Liver (tissue), 9 donors: ENCODE results near the gene LOXL3. TPM values are rescaled to one million over a fixed set of nuclear protein-coding genes. Genes with fewer than 3 reads are reported as not detected.

Source experiments
- DNase-seq: peaks from one replicate; pipeline ENCODE4 v3.0.0-alpha.2; 2017; ENCODE audit warnings: low spot score
- H3K27ac ChIP-seq, 2 donors: one replicate each; pipeline ENCODE4 v1.7.0; 2013; ENCODE audit warnings: inconsistent platforms in 2 of 2, low read length in 2 of 2, control low read depth in 1 of 2, low read depth in 1 of 2, mild to moderate bottlenecking in 1 of 2
- H3K27me3 ChIP-seq, 4 donors: one replicate each; pipeline versions ENCODE4 v1.6.1 to v1.7.0; 2013; ENCODE audit warnings: low read length in 3 of 4, inconsistent platforms in 1 of 4, mild to moderate bottlenecking in 1 of 4, moderate library complexity in 1 of 4; ENCODE audit not compliant: control insufficient read depth in 4 of 4, insufficient read depth in 4 of 4
- H3K36me3 ChIP-seq, 4 donors: one replicate each; pipeline versions ENCODE4 v1.6.1 to v1.7.0; 2013; ENCODE audit warnings: low read length in 3 of 4, mild to moderate bottlenecking in 3 of 4, low read depth in 1 of 4, moderate library complexity in 1 of 4; ENCODE audit not compliant: control insufficient read depth in 4 of 4, insufficient read depth in 3 of 4
- H3K4me1 ChIP-seq, 4 donors: one replicate each; pipeline versions ENCODE4 v1.6.1 to v1.7.0; 2013; ENCODE audit warnings: low read length in 3 of 4, mild to moderate bottlenecking in 3 of 4, moderate library complexity in 1 of 4; ENCODE audit not compliant: control insufficient read depth in 4 of 4, insufficient read depth in 4 of 4
- H3K4me3 ChIP-seq, 3 donors: one replicate each; pipeline versions ENCODE4 v1.6.1 to v1.7.0; 2013; ENCODE audit warnings: low read length in 3 of 3, control low read depth in 1 of 3, low read depth in 1 of 3, mild to moderate bottlenecking in 1 of 3
- H3K9ac ChIP-seq, 2 donors: one replicate each; pipeline ENCODE4 v1.7.0; 2013; ENCODE audit warnings: low read length in 2 of 2, mild to moderate bottlenecking in 2 of 2, moderate library complexity in 2 of 2, control low read depth in 1 of 2, low read depth in 1 of 2
- H3K9me3 ChIP-seq, 4 donors: one replicate each; pipeline versions ENCODE4 v1.6.1 to v1.7.0; 2013; ENCODE audit warnings: low read length in 3 of 4; ENCODE audit not compliant: control insufficient read depth in 4 of 4
- ATF3 ChIP-seq: IDR thresholded peaks from 2 replicates; pipeline ENCODE4 v1.6.1; 2016; ENCODE audit warnings: antibody characterized with exemption
- CTCF ChIP-seq: fragments of 150-350 bp; IDR thresholded peaks from 2 replicates; pipeline ENCODE4 v1.5.1; 2017; ENCODE audit warnings: improper control_type of control experiment, low read depth, low read length; ENCODE audit not compliant: missing input control
- EGR1 ChIP-seq, 2 donors: IDR thresholded peaks; 2 replicates each; pipeline ENCODE4 v1.6.1; 2016 to 2018; ENCODE audit warnings: antibody characterized with exemption in 2 of 2, low read depth in 2 of 2
- FOXA1 ChIP-seq: IDR thresholded peaks from 2 replicates; pipeline ENCODE4 v1.6.1; 2016; ENCODE audit warnings: antibody characterized with exemption
- FOXA2 ChIP-seq: IDR thresholded peaks from 2 replicates; pipeline ENCODE4 v1.6.1; 2016; ENCODE audit warnings: antibody characterized with exemption
- GABPA ChIP-seq, 2 donors: IDR thresholded peaks in 1 of 2; conservative IDR thresholded peaks in 1 of 2; 2 replicates each; pipeline ENCODE4 v1.6.1; 2016; ENCODE audit warnings: antibody characterized with exemption in 2 of 2, mild to moderate bottlenecking in 1 of 2, moderate library complexity in 1 of 2
- HNF4A ChIP-seq, 2 donors: conservative IDR thresholded peaks; 2 replicates each; pipeline ENCODE4 v1.6.1; 2016; ENCODE audit warnings: antibody characterized with exemption in 2 of 2, mild to moderate bottlenecking in 2 of 2
- HNF4G ChIP-seq: IDR thresholded peaks from 2 replicates; pipeline ENCODE4 v1.6.1; 2016; ENCODE audit warnings: antibody characterized with exemption
- JUND ChIP-seq, 2 donors: IDR thresholded peaks; 2 replicates each; pipeline ENCODE4 v1.6.1; 2016; ENCODE audit warnings: antibody characterized with exemption in 2 of 2
- MAX ChIP-seq: IDR thresholded peaks from 2 replicates; pipeline ENCODE4 v1.6.1; 2016; ENCODE audit warnings: antibody characterized with exemption
- NR2F2 ChIP-seq: IDR thresholded peaks from 2 replicates; pipeline ENCODE4 v1.6.1; 2016; ENCODE audit warnings: antibody characterized with exemption
- RAD21 ChIP-seq, 2 donors: IDR thresholded peaks; 2 replicates each; pipeline ENCODE4 v1.6.1; 2016; ENCODE audit warnings: antibody characterized with exemption in 2 of 2, mild to moderate bottlenecking in 2 of 2
- REST ChIP-seq: IDR thresholded peaks from 2 replicates; pipeline ENCODE4 v1.6.1; 2016; ENCODE audit warnings: antibody characterized with exemption, mild to moderate bottlenecking
- RXRA ChIP-seq, 2 donors: IDR thresholded peaks; 2 replicates each; pipeline ENCODE4 v1.6.1; 2017 to 2018; ENCODE audit warnings: antibody characterized with exemption in 2 of 2, mild to moderate bottlenecking in 1 of 2
- SP1 ChIP-seq: IDR thresholded peaks from 2 replicates; pipeline ENCODE4 v1.6.1; 2018; ENCODE audit warnings: antibody characterized with exemption, mild to moderate bottlenecking
- TAF1 ChIP-seq: conservative IDR thresholded peaks from 2 replicates; pipeline ENCODE4 v1.6.1; 2016; ENCODE audit warnings: antibody characterized with exemption, mild to moderate bottlenecking
- YY1 ChIP-seq: IDR thresholded peaks from 2 replicates; pipeline ENCODE4 v1.6.1; 2016; ENCODE audit warnings: antibody characterized with exemption, mild to moderate bottlenecking
- WGBS: extraction: QIAGEN DNeasy Blood & Tissue Kit; methylation state at CpG from one replicate; pipeline ENCODE4 v1.1.7; 2013; 5-methylcytosine and 5-hydroxymethylcytosine counted together
- polyA plus RNA-seq, 2 donors: library from polyadenylated mRNA; stranded (reverse) in 1 of 2; unstranded in 1 of 2; fragments of 200-250 nt in 1 of 2; fragments of >200 nt in 1 of 2; fragmentation: Nextera tagmentation in 1 of 2; extraction: Ambion mirVana in 1 of 2; gene quantifications; one replicate each; pipeline versions ENCODE4 v1.2.1 to v1.2.3, GENCODE V29; 2013 to 2015
- total RNA-seq, 2 donors: library from RNA; depleted of rRNA; stranded (reverse); fragments of >200 nt; gene quantifications; one replicate each; pipeline ENCODE4 v1.2.3, GENCODE V29; 2014
- TF ChIP-seq, protein P1 (sequence below): IDR thresholded peaks from 2 replicates; pipeline ENCODE4 v1.6.1; 2016; ENCODE audit warnings: antibody characterized with exemption
- donor health status: healthy.
- donor health status: healthy.
- donor health status: healthy.
- donor health status: healthy.
- donor health status: healthy.

The LOXL3 gene
- total and polyA plus RNA-seq, 4 donors, result 0.31 to 2.8 (median 1.3) TPM

DNA sequence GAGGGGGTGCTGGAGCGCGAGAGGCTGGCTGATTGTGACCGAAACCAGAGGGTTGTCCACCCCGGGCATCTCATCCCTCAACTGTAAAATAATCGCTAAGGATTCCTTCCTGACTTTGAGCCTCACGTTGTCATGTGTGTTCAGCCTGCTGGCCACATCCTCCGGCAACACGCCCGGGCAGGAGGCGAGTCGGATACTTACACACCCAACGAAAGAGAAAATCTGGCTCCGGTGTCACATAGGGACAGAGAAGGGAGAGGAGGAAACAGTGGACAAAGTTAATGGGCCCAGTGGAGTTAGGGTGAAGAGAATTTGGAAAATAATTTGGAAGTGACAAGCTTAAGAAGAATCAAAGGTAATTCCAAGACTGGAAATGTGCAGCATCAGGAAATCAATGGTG lies 37.1 kb downstream of the LOXL3 start:
- TF ChIP-seq JUND (IDR thresholded peaks at IDR 0.05), result no peak
- TF ChIP-seq ATF3, result no peak
- H3K9me3 ChIP-seq, result no peaks in the 10 kb centered on the region
- no peak for DNase-seq
- 75% methylated on average over 13 of the region's 13 CpGs for WGBS
- no peak overlapping the region for H3K27ac ChIP-seq
- H3K9ac ChIP-seq, result no peak overlapping the region
- no peaks in the 10 kb centered on the region for H3K36me3 ChIP-seq
- H3K4me1 ChIP-seq, result peaks cover 9 to 19% (median 13%) of the 10 kb centered on the region in 4 donors
- peaks cover 11 to 27% (median 13%) of the 10 kb centered on the region in 4 donors for H3K27me3 ChIP-seq
- H3K4me3 ChIP-seq, result peak overlapping the region in 1 of 3 donors; percentile 19

- DNase-seq, result peak; percentile 85
- TF ChIP-seq FOXA1, result no peak
- TF ChIP-seq, protein P1, sequence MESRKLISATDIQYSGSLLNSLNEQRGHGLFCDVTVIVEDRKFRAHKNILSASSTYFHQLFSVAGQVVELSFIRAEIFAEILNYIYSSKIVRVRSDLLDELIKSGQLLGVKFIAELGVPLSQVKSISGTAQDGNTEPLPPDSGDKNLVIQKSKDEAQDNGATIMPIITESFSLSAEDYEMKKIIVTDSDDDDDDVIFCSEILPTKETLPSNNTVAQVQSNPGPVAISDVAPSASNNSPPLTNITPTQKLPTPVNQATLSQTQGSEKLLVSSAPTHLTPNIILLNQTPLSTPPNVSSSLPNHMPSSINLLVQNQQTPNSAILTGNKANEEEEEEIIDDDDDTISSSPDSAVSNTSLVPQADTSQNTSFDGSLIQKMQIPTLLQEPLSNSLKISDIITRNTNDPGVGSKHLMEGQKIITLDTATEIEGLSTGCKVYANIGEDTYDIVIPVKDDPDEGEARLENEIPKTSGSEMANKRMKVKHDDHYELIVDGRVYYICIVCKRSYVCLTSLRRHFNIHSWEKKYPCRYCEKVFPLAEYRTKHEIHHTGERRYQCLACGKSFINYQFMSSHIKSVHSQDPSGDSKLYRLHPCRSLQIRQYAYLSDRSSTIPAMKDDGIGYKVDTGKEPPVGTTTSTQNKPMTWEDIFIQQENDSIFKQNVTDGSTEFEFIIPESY, result no peak
- no peak for TF ChIP-seq HNF4A (conservative IDR thresholded peaks at IDR 0.05)
- TF ChIP-seq TAF1, result no peak
- no peak for TF ChIP-seq RXRA (IDR thresholded peaks at IDR 0.05)
- no peak for TF ChIP-seq HNF4G
- no peak for TF ChIP-seq EGR1 (IDR thresholded peaks at IDR 0.05; ENCODE audit: low read depth in 2 of 2)
- no peak for TF ChIP-seq NR2F2
- TF ChIP-seq MAX, result no peak
- no peak for TF ChIP-seq JUND (IDR thresholded peaks at IDR 0.05)
- TF ChIP-seq REST, result no peak
- no peak for TF ChIP-seq ATF3
- TF ChIP-seq FOXA2, result no peak
- TF ChIP-seq RAD21 (IDR thresholded peaks at IDR 0.05), result no peak
- no peak for TF ChIP-seq CTCF
- TF ChIP-seq GABPA (IDR thresholded peaks at IDR 0.05 in 1 of 2, conservative IDR thresholded peaks at IDR 0.05 in 1 of 2), result no peak
- TF ChIP-seq YY1, result no peak
- TF ChIP-seq SP1, result no peak
- Histone ChIP-seq H3K27ac (no peak overlapping the region), H3K27me3 (peaks cover 11 to 30% (median 13%) of the 10 kb centered on the region in 4 donors), H3K4me1 (peaks cover 9 to 19% (median 13%) of the 10 kb centered on the region in 4 donors), H3K9ac (no peak overlapping the region), H3K9me3 (no peaks in the 10 kb centered on the region), H3K4me3 (peak overlapping the region in 2 of 3 donors; percentile 19 to 26), H3K36me3 (no peaks in the 10 kb centered on the region)
- WGBS, result 11% methylated on average over 72 of the region's 72 CpGs
These were observed 37.6 kb downstream of the LOXL3 start for GRCh38 chr2:74515981-74516633.
